SK-N-SH treated with all-trans-retinoic acid at 6 μM for 48 hours (cell line): Measurements from ENCODE around the gene NR1I3.

ENCODE experiments used
- ARNTL ChIP-seq: fragments of 450-650 bp; formaldehyde crosslinking; IDR thresholded peaks from 2 replicates; pipeline ENCODE4 v1.5.0; 2020; ENCODE audit warnings: low read depth, mild to moderate bottlenecking, moderate library complexity, borderline replicate concordance
- CSDC2 ChIP-seq: fragments of 250-450 bp; sonication (Bioruptor Pico); IDR thresholded peaks from 2 replicates; pipeline ENCODE4 v1.5.0; 2020; ENCODE audit warnings: mild to moderate bottlenecking, moderate library complexity
- ZFP3 ChIP-seq: fragments of 250-450 bp; sonication (Bioruptor Pico); IDR thresholded peaks from 2 replicates; pipeline ENCODE4 v1.5.0; 2020; ENCODE audit warnings: mild to moderate bottlenecking, moderate library complexity
- ZFP30 ChIP-seq: fragments of 450-650 bp; formaldehyde crosslinking; IDR thresholded peaks from 2 replicates; pipeline ENCODE4 v1.5.0; 2022; ENCODE audit warnings: mild to moderate bottlenecking, moderate library complexity

DNA sequence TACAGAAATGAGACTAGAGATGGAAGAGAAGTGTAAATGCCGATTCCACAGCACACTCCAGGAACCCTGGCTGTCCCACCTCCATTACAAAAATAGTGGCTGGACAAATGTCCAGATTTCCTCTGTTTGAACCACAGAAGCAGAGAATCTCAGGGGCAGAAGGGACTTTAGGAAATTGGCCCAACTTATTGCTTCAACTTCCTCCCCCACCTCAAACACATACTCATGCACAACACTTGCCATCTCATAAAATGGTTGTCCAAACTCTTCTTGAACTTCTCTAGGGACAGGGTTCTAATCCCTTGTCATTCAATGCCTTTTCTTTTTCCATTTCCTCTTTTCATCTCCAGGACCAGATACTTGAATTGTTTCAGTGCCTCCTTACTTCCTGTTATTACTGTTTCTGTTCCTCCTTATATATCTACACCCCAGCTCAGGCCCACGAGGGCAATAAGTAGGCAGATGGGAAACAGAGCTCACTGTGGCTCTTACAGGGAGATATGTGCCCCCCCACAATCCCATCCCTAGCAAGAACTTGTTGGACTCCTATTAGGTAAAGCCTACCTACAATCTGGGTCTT, 52.2 kb downstream of the NR1I3 start:
- TF ChIP-seq ARNTL (CRISPR knock-in tag) (no peak), ZFP30 (no peak), ZFP3 (CRISPR knock-in tag) (no peak), CSDC2 (no peak)
